GM19455 (cell line): ENCODE measurements around the gene ZFHX2.

Source experiments
- ATAC-seq: cut with Tn5 transposase; IDR thresholded peaks from one replicate; pipeline ENCODE4 v1.9.1; 2021; ENCODE audit not compliant: unreplicated experiment

Gene ZFHX2

DNA sequence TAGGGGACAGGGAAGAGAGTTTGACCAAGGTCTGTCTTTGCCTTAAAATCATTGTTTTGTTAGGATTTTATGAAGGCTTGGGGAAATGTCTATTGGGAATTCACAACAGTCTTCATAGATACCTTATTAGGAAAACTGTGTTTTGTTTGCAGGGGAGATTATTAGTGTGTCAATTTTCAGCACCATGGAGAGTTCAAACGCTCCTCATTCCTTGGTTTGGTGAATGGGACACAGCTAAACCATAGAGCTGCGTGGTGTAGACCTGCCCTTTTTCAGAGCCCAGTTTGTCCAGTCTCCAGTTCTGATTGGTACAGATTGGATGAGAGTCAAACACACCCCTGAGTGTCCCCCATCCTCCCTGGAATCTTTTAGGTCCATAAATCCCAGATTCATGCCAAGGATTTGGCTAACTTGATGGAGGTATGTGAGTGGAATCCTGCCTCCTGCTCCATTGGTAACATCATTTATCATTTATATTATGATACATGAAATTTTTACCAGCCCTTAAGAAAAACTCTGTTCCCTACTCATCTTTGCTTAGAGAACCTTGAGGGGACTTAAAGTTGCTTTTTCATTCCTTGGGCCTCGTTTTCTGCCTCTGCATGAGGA is 70.1 kb downstream of the ZFHX2 start:
- no peak for ATAC-seq

DNA sequence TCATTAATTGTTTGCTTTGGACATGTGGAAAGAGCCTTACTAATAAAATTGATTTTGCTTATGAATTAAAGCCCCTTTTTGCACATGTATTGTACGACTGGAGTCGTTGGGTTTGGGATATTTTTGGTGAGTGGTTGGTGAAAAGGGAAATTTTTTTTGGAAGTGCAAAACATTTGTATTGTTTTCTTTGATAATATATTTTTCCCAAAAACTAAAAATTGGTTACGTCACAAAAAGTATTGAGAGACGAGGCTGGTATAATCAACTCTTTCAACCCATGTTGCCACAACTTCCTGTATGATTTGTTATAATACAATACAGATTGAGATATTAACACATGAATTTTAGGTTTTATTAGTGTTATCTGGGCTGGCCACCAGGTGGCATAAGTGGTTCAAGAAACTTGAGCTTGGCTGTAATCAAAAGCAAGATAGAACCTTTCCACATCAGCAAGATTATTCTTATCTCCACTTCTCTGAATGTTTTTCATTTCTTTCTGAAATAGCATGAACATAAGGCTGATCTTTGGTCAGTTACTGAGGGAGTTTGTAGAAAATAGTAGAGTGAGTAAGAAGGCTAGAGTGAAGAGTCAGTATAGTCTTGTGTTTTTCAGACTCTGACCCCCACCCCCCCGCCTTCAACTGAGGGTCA is 73.3 kb downstream of the ZFHX2 start:
- no peak for ATAC-seq

DNA sequence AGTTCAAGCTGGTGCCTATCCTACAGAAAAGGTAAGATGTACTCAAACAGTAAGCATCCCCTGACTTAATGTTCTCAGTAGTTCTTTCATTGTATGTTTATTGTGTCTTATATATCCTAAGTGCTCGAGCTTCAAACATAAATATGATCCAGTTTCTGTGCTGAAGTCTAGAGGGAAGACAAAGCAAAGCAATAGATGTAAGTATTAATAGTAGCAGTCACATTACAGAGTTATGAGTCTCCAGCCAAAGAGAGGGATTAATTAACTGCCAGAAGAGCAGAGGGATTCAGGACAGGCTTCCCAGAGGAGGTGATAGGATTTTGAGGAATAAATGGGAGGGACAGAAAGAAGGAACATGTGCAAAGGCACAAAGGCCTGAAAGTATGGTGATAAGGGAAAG is 80.6 kb downstream of the ZFHX2 start:
- ATAC-seq = no peak
